Measurements from ENCODE around the gene SCN4A.
A peak's percentile ranks its signal among the peaks of the same experiment; 100 is the strongest.
"Not testable (repeated sequence)": the region's sequence is repeated elsewhere in the genome, so short reads cannot be mapped to it uniquely, and the experiment has no call there.

Gene SCN4A

DNA sequence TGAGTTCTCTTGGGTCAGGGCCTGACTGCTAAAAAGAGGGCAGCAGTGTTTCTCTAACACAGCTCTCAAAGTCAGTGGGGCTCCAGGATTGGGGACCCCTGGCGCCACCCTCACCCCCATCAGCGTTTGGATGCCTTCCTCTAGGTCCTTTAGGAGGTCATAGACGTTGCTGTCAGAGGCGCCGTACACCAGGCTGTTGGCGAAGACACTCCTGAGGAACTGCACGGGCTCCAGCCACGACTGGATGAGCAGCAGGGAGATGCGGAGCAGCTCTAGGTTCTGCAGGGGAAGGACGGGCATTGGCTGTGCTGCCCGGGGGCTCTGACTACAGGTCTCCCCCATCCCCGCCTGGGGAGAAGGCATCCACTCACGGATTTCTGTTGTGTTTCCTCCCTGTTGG, 55.1 kb downstream of the SCN4A start:
- DNase-seq (ENCODE audit: low spot score), result no peak

DNA sequence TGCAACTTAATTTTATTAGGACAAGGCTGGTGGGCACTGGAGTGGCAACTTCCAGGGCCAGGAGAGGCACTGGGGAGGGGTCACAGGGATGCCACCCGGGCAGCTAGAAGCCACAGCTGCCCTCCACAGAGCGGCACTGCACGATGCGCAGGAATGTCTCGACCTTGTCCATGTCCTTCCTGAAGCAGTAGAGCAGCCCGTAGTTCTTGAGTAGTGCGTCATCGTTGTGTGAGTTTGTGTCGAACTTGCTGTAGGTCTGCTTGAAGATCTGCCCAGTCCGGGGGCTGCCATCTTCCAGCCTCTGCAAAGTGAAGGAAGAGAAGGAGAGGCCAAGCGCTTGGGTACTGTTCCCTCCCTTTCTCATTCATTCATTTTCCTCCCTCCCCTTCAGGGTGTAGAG, 55.5 kb downstream of the SCN4A start:
- DNase-seq (ENCODE audit: low spot score), result not testable (repeated sequence)

DNA sequence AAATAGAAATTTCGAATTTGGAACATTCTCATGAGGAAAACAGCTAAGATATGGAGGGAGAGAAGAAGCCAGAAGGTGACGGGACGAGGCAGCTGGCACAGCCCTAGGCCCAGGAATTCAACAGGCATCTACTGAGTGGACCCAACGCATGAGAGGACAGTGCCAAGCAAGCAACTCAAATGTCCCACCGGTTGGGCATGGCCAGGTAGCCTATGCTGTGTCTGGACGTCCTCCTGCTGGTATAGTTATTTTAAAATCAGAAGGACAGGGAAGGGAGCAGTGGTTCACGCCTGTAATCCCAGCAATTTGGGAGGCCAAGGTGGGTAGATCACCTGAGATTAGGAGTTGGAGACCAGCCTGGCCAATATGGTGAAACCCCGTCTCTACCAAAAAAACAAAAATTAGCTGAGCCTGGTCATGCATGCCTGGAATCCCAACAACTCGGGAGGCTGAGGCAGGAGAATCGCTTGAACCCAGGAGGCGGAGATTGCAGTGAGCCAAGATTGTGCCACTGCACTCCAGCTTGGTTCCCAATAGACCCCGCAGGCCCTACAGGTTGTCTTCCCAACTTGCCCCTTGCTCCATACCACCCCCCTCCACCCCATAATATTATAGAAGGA, 56.0 kb downstream of the SCN4A start:
- no peak for DNase-seq (ENCODE audit: low spot score)

DNA sequence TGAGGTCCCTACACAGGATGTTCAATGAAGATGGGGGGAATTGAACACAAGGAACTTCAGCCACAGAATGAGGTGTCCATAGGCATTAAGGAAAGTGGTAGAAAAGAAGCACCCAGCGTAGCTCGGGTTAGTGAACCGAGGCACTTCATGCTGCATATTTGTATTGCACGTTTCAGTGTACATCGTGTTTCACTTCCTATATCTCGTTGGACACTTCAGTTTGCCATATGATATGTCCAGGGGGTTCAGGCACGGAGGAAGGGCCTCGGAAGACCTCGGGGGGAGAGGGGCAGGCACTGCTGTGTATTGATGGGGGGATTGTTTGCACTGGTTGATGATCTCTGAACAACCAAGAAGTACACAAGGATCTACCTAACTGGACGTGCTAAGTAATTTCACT, 57.0 kb downstream of the SCN4A start:
- DNase-seq (ENCODE audit: low spot score), result not testable (repeated sequence)

DNA sequence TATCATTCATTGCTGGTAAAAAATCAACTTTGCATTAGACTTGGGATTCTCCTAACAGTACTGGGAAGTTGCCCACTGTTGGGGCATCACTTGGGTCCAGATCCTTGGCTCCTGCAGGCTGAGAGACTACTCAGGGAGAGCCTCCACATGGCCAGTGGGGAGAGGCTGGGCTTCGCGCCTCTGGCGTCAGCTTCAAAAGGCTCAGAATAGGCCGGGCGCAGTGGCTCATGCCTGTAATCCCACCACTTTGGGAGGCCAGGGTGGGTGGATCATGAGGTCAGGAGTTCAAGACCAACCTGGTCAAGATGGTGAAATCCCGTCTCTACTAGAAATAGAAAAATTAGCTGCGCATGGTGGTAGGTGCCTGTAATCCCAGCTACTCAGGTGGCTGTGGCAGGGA, 58.2 kb downstream of the SCN4A start:
- no peak for DNase-seq (ENCODE audit: low spot score)

DNA sequence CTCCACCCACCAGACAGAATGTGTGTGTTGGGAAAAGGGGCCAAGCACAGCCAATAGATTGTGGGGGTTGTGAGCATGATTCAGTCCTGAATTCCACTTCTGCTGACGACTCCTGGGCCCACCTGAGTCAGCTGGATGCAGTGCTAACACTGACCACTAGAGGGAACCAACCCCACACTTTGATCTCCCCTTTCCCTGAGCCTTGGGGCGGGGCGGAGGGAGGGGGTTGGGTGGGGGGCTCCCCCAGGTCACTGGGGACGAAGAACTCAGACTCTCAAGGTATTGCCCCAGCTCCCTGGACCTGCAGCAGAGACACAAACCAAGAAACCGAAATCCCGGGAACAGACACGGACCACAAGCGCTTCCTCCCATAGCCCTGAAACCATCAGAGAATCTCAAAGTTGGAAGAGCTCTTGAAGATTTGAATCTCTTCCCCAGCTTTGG, 61.0 kb downstream of the SCN4A start:
- peak; percentile 46 for DNase-seq (ENCODE audit: low spot score)

DNA sequence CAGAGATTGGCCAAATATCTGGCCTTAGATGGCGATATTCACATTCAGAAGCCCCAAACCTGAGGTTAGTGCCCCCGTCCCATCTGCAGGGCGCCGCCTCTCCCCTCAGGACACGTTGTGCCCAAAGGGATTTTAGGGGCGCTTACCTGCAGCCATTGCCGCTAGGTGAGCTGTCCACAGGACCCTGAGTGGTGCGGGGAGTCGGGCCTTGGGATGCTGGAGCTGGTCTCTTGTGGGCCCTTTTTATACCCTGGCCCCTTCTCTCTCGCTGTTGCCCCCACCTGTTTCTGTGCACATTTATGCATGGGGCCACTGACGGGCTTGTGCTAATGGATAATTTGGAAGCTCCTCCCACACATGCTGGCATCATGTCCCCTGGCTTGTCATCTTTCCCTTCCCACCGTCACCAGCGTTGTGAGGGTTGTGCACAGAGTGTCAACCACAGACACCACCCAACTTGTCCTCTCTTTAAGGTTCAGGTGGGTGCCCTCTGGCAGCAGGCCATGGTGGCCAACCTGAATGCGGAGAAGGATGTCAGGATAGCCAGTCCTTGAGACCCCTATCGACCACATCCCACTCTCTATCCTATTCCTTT, 61.6 kb downstream of the SCN4A start, which contains the start of gene CSHL1:
Gene CSHL1, minus strand, starts transcription at position 218 of the 595 bp plus-strand sequence. Its CDS starts 62 bp downstream, at position 156.
- no peak for DNase-seq (ENCODE audit: low spot score)

DNA sequence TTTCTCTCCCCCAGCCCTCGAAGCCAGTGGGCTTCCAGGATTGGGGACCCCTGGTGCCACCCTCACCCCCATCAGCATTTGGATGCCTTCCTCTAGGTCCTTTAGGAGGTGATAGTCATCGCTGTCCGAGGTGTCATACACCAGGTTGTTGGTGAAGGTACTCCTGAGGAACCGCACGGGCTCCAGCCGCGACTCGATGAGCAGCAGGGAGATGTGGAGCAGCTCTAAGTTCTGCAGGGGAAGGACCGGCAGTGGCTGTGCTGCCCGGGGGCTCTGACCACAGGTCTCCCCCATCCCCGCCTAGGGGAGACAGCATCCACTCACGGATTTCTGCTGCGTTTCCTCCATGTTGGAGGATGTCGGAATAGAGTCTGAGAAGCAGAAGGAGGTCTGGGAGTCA, 62.6 kb downstream of the SCN4A start:
- DNase-seq (ENCODE audit: low spot score), result no peak

DNA sequence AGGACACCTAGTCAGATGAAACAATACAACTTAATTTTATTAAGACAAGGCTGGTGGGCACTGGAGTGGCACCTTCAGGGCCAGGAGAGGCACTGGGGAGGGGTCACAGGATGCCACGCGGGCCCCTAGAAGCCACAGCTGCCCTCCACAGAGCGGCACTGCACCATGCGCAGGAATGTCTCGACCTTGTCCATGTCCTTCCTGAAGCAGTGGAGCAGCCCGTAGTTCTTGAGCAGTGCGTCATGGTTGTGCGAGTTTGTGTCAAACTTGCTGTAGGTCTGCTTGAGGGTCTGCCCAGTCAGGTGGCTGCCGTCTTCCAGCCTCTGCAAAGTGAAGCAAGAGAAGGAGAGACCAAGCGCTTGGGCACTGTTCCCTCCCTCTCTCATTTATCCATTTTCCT, 63.1 kb downstream of the SCN4A start:
- not testable (repeated sequence) for DNase-seq (ENCODE audit: low spot score)

DNA sequence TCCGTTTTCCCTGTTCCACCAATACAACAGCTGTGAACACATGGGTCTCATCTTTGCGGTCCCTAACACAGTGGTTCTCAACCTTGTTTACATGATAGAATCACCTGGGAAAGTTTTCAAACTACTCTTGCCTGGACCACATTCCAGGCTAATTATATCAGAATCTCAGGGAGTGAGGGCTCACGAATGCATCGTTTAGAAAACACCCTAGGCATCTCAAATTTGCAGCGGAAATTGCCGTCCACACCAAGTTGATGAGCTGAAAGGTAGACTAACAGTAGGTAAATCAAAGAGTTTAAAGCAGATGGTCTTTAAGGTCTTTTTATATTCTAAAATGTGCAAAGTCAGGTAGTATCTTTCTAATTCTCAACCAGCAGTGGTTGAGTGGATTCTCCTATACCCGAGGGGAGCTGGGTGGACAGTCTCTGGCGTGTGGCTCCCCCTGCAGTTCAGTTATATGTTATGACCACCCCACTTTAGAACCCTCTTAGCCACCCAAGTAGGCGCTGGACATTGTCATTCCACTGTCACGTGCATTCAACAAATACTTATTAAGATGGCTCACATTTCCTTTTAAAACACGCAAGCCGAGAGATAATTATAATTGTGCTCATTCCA, 65.4 kb downstream of the SCN4A start:
- not testable (repeated sequence) for DNase-seq (ENCODE audit: low spot score)

DNA sequence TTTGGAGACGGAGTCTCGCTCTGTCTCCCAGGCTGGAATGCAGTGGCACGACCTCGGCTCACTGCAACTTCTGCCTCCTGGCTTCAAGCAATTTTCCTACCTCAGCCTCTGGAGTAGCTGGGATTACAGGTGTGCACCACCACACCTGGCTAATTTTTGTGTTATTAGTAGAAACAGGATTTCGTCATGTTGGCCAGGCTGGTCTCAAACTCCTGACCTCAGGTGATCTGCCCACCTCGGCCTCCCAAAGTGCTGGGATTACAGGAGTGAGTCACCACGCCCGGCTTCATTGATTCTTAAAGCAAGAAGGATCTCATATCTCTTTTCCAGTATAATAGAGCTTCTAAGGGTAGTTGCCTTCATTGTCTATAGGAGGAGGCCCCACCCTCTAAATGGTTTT, 67.9 kb downstream of the SCN4A start:
- not testable (repeated sequence) for DNase-seq (ENCODE audit: low spot score)

DNA sequence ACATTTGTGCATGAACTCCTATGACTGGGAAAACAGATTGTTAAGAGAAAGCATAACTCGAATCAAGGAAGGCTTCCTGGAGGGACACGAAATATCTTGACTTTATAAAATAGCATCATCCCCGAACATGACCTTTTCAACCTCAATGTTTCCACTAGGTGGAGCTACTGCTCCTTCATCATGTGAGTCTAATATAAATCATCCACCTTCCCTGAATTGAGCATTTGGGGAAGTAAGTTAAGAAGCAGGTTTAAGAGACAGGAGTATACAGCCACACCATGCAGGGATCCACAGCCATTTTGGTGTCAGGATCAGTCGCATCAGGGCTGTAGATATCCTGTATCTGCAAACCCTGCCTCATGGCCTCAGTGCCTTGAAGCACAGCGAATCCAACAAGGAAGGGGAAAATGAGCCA, 68.9 kb downstream of the SCN4A start:
- not testable (repeated sequence) for DNase-seq (ENCODE audit: low spot score)

DNA sequence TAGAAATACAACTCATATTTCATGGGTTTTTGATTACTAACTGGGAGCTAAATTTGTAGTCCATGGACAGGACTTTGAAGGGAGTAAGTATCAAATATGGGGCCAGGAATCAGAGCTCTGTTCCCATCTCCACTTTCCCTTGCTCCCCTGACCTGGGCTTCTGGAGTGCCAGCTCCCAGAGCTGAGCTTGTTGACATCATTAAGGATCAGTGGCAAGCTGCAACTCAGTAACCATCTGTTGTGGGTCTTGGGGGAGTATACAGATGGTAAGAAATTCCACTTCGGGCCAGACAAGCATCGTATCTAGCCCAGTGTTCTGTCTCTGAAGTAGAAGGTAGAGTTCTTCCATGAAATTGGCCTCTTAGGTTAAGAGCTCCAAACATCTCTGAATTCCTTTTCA, 70.7 kb downstream of the SCN4A start:
- DNase-seq (ENCODE audit: low spot score), result not testable (repeated sequence)

DNA sequence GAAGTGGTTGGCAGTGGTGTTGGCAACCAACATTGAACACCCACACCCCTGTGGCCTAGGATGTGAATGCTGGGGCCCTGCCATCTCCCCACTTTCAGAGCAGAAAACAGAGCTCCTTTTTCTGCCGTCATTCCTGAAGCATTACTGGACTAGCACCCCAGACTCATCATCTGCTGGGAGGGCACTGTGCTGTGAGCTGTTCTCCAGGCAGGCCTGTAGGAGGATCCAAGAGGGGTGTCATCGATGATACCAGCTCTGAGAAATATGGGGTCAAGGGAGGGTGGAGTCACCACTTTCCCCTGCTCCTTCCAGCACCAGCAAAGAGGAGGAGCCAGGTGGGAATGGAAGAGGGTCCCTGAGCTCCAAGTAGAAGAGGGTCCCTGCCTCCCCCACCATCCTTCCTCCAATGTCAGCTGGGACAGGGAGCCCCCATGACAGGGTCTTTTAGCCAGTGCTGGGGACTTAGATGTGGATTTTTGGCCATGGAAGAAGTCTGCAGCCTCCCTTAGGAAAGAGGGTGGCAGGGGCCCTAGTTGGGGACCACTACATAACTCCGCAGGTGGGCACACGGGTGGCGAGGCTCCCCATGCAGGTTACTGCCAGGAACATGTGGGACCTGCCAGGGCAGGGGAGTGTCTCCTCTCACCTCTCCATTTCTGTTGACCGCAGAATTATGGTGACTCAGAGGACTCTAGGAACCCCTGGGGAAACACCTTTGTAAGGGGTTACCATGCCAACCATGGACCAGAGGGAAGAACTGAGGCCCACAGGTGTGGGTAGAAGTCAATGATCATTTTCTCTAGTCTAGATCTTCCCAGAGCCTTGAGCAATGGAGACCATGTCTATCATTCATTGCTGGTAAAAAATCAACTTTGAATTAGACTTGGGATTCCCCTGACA, 73.6 kb downstream of the SCN4A start:
- not testable (repeated sequence) for DNase-seq (ENCODE audit: low spot score)

DNA sequence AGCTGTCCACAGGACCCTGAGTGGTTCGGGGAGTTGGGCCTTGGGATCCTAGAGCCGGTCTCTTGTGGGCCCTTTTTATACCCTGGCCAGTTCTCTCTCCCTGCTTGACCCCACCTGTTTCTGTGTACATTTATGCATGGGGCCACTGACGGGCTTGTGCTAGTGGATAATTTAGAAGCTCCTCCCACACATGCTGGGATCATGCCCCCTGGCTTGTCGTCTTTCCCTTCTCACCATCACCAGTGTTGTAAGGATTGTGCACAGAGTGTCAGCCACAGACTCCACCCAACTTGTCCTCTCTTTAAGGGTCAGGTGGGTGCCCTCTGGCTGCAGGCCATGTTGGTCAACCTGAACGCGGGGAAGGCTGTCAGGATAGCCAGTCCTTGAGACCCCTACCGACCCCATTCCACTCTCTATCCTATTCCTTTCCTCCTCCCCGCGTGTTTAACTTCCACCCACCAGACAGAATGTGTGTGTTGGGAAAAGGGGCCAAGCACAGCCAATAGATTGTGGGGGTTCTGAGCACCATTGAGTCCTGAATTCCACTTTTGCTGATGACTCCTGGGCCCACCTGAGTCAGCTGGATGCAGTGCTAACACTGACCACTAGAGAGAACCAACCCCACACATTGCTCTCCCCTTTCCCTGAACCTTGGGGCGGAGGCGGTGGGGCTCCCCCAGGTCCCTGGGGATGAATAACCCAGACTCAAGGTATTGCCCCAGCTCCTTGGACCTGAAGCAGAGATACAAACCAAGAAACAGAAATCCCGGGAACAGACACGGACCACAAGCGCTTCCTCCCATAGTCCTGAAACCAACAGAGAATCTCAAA, 76.0 kb downstream of the SCN4A start, which contains the start of gene CSH1:
Gene CSH1, minus strand, starts transcription at position 51 of the 831 bp plus-strand sequence. CDS start 63 bp downstream, outside the sequence.
- not testable (repeated sequence) for DNase-seq (ENCODE audit: low spot score)

DNA sequence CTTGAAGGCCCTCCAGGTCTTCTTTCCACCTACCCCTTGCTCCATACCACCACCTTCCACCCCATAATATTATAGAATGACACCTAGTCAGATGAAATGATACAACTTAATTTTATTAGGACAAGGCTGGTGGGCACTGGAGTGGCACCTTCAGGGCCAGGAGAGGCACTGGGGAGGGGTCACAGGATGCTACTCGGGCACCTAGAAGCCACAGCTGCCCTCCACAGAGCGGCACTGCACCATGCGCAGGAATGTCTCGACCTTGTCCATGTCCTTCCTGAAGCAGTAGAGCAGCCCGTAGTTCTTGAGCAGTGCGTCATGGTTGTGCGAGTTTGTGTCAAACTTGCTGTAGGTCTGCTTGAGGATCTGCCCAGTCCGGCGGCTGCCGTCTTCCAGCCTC, 77.9 kb downstream of the SCN4A start:
- DNase-seq (ENCODE audit: low spot score), result not testable (repeated sequence)

DNA sequence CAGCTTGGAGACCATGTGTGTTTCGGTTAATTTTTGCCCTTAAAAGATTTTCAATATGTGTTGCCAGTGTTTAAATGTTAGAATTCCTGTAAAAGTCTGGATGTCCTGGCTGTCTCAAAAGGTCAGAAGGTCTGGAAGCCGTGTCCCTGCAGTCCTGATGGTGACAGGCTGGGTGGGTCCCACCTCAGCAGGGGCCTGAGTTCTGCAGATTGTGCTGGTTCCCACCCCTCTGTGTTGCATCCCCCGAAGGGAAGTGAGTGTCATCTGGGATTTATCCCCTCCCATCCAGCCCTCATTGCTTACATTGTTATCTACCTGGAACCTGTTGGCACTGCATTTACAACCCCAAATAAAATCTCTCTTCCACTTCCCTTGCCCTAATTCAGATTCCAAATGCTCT, 78.7 kb downstream of the SCN4A start:
- not testable (repeated sequence) for DNase-seq (ENCODE audit: low spot score)

DNA sequence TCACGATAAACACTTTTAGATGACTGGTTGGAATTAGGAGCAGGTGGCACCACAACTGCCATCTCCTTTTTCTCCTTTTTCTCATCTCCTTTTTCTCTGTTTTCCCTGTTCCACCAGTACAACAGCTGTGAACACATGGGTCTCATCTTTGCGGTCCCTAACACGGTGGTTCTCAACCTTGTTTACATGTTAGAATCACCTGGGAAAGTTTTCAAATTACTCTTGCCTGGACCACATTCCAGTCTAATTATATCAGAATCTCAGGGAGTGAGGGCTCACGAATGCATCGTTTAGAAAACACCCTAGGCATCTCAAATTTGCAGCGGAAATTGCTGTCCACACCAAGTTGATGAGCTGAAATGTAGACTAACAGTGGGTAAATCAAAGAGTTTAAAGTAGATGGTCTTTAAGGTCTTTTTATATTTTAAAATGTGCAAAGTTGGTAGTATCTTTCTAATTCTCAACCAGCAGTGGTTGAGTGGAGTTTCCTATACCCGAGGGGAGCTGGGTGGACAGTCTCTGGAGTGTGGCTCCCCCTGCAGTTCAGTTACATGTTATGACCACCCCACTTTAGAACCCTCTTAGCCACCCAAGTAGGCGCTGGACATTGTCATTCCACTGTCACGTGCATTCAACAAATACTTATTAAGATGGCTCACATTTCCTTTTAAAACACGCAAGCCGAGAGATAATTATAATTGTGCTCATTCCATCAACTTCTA, 80.2 kb downstream of the SCN4A start:
- not testable (repeated sequence) for DNase-seq (ENCODE audit: low spot score)

DNA sequence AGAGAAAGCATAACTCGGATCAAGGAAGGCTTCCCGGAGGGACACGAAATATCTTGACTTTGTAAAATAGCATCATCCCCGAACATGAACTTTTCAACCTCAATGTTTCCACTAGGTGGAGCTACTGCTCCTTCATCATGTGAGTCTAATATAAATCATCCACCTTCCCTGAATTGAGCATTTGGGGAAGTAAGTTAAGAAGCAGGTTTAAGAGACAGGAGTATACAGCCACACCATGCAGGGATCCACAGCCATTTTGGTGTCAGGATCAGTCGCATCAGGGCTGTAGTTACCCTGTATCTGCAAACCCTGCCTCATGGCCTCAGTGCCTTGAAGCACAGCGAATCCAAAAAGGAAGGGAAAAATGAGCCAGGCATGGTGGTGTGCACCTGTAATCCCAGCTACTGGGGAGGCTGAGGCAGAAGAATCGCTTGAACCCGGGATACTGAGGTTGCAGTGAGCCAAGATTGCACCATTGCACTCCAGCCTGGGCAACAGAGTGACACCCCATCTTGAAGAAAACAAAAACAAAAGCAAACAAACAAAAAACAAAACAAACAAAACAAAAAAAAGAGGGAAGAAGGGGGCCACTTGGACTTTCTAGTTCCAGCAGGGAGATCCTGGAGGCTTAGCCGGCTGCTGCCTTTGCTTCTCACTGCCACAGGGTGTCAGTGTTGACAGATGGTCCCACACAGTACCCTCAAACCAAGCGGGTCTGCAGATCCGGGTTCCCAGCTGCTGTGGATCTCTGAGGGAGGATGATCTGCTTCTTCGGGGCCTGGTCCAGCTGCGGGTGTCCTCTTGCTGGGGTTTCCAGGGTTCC, 83.5 kb downstream of the SCN4A start:
- peak; percentile 43 for DNase-seq (ENCODE audit: low spot score)

All from SK-N-DZ (cell line).